T-helper 17 cell (primary cell): ENCODE results near the gene CDCP2. TPM values are rescaled to one million over a fixed set of nuclear protein-coding genes. Genes with fewer than 3 reads are reported as not detected.
"Not testable (repeated sequence)": the region's sequence is repeated elsewhere in the genome, so short reads cannot be mapped to it uniquely, and the experiment has no call there.

Experiments
- ATAC-seq: fragments of 150-1000 bp; cut with Tn5 transposase; 2 replicates; pipeline ENCODE4 v1.10.0; 2021; ENCODE audit warnings: mild to moderate bottlenecking, moderate library complexity
- DNase-seq, 3 donors: peaks; one replicate each; pipeline versions ENCODE4 v3.0.0 to v3.0.0-alpha.2; 2020 to 2021
- H3K9me3 ChIP-seq: one replicate; pipeline ENCODE4 v1.7.0; 2013; ENCODE audit warnings: low read length, mild to moderate bottlenecking; ENCODE audit not compliant: control insufficient read depth, poor library complexity, severe bottlenecking
- H3K27ac Mint-ChIP-seq: one replicate; pipeline ENCODE4 v1.8.0; 2022; ENCODE audit warnings: mild to moderate bottlenecking, moderate library complexity, mixed read lengths
- H3K27me3 Mint-ChIP-seq: one replicate; pipeline ENCODE4 v1.8.0; 2022; ENCODE audit warnings: mixed read lengths
- H3K36me3 Mint-ChIP-seq: one replicate; pipeline ENCODE4 v1.8.0; 2022; ENCODE audit warnings: low read depth, mixed read lengths
- H3K4me1 Mint-ChIP-seq: one replicate; pipeline ENCODE4 v1.8.0; 2022; ENCODE audit warnings: mild to moderate bottlenecking, mixed read lengths
- H3K4me3 Mint-ChIP-seq: one replicate; pipeline ENCODE4 v1.8.0; 2022; ENCODE audit warnings: mild to moderate bottlenecking, moderate library complexity, mixed read lengths
- total RNA-seq, 4 donors: library from RNA in 2 of 4; stranded (reverse) in 2 of 4; gene quantifications; one replicate each; pipeline ENCODE4 v1.2.3 and lab custom pipeline; 2022 to 2026

Gene CDCP2
- total RNA-seq, 2 donors from 2014 or later, result not detected

DNA sequence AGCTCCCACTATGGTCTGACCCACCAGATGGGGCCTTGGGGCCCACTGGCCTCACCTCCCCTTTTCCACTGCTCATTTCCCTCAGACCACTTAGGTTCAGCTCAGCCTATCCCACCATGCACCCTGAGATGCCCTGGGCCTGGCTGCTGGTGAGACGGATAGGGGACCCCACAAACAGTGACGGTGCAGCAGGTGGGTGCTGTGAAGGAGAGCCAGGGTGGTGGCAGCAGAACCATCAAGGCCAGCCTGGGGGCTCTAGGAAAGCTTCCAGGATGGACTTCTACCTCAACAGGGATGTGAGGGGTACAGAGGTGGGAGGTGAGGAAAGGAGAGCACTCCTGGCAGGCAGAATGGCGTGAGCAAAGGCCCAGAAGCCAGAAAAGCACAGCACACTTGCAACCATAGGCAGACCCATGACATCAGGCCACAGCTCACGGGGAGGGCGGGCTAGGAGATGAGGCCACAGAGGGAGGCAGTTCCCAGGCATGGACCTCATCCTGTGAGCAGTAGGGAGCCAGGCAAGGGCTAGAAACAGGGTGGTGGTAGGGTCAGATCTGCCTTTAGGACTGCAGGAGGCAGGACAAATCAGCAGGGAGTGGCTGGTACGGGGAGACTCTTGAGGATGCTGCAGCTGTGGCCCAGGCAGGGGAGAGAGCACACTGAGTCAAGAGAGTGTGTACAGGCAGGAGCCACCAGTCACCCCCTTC, 24.0 kb upstream of the CDCP2 start:
- no peak for DNase-seq
- Mint-ChIP-seq H3K36me3 (no peaks in the 10 kb centered on the region), H3K27me3 (no peaks in the 10 kb centered on the region), H3K4me3 (no peak overlapping the region), H3K27ac (no peak overlapping the region), H3K4me1 (peaks cover 4% of the 10 kb centered on the region)
- no peak for ATAC-seq
- no peaks in the 10 kb centered on the region for H3K9me3 ChIP-seq

DNA sequence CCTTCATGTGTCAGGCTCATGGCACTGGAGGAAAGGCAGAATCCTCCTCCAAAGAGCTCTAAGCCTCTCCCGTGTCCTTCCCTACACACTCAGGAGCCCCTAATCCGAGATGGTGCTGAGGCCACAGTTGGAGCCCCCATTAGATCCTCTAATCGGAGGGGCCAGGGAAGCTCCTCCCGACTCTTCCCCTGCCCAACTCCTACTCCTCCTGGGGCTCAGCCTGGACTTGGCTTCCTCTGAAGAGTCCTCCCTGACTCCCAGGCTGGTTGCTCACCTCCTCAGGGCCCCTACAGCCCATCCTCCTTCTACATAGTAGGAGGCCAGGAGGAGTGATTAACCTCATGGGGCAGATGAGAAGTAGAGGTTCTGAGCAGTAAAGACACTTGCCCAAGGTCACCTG, 21.3 kb upstream of the CDCP2 start:
- no peak overlapping the region for H3K4me3 Mint-ChIP-seq
- H3K36me3 Mint-ChIP-seq, result no peaks in the 10 kb centered on the region
- H3K27me3 Mint-ChIP-seq, result no peaks in the 10 kb centered on the region
- no peaks in the 10 kb centered on the region for H3K9me3 ChIP-seq
- H3K4me1 Mint-ChIP-seq, result peaks cover 9% of the 10 kb centered on the region
- no peak for DNase-seq
- H3K27ac Mint-ChIP-seq, result no peak overlapping the region
- no peak for ATAC-seq

DNA sequence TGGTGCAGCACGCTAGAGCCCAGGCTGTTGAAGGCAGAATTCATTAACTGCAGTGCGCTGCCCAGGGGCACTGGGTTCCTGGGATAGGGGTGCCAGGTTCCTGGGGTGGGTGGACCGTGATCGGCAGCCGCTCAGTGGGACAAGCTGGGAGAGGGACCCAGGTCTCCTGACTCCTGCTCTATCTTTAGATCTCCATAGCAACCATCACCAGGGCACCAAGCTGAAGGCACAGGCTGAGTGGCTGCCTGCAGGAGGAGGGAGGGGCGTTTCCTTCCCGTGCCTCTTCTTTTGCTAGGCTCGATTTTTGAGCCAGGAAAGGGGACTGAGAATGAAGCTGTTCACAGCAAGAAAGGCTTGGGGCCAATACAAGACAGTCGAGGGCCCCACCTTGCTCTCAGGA, 20.9 kb upstream of the CDCP2 start:
- H3K4me1 Mint-ChIP-seq, result peaks cover 9% of the 10 kb centered on the region
- H3K4me3 Mint-ChIP-seq, result no peak overlapping the region
- H3K9me3 ChIP-seq, result no peaks in the 10 kb centered on the region
- H3K27ac Mint-ChIP-seq, result no peak overlapping the region
- no peaks in the 10 kb centered on the region for H3K27me3 Mint-ChIP-seq
- ATAC-seq (no peak), DNase-seq (no peak)
- H3K36me3 Mint-ChIP-seq, result no peaks in the 10 kb centered on the region

DNA sequence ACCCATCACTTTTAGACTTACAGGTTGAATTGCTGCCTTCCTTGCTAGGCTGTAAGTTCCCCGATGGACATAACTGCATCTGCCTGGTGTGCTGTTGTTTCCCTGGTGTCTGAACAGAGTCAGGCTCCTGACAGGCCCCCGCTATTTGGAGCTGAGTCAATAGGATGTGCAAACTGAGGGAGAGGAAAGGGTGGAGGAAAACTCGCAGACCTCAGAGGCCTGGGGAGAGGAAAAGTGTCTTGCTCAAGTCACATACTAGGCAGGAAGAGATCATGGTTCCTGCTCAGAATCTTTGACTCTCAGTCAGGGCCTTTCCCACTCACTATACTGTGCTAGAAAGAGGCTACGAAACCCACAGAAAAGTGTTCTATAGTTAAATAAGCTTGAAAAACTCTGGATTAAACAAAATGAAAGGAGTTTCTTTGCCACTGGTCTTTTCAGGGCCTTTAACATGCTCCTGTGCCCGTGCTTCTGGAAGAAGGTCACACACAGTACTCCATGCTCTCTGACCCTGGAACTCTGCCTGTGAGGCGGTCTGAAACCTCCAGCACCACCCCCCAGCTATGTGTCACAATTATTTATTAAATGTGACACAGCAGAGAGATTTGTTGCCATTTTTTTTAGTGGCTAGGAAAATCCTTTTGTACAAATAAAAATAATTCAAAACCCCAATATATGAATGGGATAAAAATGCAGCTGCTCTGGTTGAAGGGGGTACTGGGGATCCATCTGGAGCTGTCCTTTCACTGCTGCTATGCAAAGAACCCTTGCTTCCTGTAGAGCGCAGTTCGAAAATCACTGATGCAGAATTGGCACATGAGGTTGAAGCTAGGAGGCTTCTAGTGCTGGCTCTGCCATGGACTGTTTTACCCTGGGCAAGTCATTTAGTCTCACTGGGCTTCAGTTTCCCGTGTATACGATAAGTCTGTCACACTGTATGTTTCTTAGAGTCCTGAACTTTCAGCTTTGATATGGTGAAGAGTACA, 20.1 kb upstream of the CDCP2 start:
- DNase-seq (no peak), ATAC-seq (no peak)
- Mint-ChIP-seq H3K36me3 (no peaks in the 10 kb centered on the region), H3K4me3 (no peak overlapping the region), H3K27ac (no peak overlapping the region), H3K27me3 (no peaks in the 10 kb centered on the region), H3K4me1 (peaks cover 9% of the 10 kb centered on the region)
- H3K9me3 ChIP-seq, result no peaks in the 10 kb centered on the region

DNA sequence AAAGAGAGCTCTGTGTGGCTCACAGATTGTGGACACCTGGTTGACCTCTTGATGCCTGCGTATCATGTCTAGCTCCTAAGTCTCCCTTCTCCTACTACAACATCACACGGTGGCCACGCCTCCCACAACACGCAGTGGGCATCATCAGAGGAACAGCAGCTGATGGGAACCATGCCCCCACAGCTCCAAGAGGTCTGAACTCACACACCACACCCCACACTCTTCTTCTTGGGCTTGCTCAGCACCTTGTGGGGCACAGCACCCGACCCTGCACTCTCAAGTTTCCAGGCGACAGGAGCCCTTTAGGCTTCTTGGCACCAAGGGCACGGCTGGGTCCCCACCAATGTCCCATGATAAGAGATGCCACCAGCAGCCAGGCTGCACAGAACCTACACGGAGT, 18.8 kb upstream of the CDCP2 start:
- Mint-ChIP-seq H3K4me3 (no peak overlapping the region), H3K27ac (no peak overlapping the region)

DNA sequence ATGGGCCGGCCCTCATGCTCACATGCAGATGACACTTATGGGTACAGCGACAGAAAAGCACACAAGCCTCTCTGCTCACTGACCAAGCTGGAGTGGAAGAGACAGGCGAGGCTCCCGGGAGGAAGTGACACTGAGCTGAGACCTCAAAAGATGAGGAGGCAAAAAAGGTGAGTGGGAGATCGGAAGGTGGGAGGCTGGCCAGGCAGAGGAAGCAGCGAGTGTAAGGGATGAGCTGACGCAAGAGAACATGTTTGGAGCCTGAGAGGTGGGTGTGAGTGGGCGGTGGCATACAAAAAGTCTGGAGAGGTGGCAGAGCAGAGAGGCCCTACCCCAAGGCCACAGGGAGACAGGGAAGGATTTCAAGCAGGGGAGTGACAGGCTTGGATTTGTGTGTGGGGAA, 18.2 kb upstream of the CDCP2 start:
- ATAC-seq, result no peak
- peak overlapping the region; percentile 49 for H3K27ac Mint-ChIP-seq
- H3K4me3 Mint-ChIP-seq, result peak overlapping the region; percentile 33

More for the DNA sequence above, 18.8 kb upstream of the CDCP2 start:
- Mint-ChIP-seq H3K27me3 (no peaks in the 10 kb centered on the region), H3K36me3 (no peaks in the 10 kb centered on the region), H3K4me1 (peaks cover 9% of the 10 kb centered on the region)
- no peaks in the 10 kb centered on the region for H3K9me3 ChIP-seq
- DNase-seq (no peak), ATAC-seq (no peak)

DNA sequence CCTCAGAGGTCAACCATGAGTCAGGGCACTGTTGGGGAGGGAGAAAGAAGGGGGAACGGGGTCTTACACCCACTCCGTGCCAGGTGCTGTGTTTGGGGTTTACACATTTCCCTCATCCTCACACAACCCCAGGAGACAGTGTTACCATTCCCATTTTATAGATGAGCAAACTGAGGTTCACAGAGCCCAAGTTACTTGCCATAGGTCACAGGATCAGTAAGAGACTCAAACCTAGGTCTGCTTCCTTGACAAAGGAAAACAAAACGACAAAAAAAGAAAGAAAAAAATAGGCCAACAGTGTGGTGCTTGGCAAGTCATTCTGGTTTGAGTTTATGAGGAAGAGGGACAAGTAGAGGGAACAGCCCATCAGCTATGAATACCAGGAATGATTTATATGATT, 16.3 kb upstream of the CDCP2 start:
- H3K9me3 ChIP-seq, result no peaks in the 10 kb centered on the region
- Mint-ChIP-seq H3K36me3 (no peaks in the 10 kb centered on the region), H3K27me3 (no peaks in the 10 kb centered on the region), H3K27ac (no peak overlapping the region), H3K4me3 (no peak overlapping the region), H3K4me1 (peaks cover 9% of the 10 kb centered on the region)
- ATAC-seq (no peak), DNase-seq (no peak)

More for the DNA sequence above, 18.2 kb upstream of the CDCP2 start:
- no peaks in the 10 kb centered on the region for H3K27me3 Mint-ChIP-seq
- H3K36me3 Mint-ChIP-seq, result no peaks in the 10 kb centered on the region
- DNase-seq, result no peak
- H3K4me1 Mint-ChIP-seq, result peaks cover 9% of the 10 kb centered on the region
- no peaks in the 10 kb centered on the region for H3K9me3 ChIP-seq

DNA sequence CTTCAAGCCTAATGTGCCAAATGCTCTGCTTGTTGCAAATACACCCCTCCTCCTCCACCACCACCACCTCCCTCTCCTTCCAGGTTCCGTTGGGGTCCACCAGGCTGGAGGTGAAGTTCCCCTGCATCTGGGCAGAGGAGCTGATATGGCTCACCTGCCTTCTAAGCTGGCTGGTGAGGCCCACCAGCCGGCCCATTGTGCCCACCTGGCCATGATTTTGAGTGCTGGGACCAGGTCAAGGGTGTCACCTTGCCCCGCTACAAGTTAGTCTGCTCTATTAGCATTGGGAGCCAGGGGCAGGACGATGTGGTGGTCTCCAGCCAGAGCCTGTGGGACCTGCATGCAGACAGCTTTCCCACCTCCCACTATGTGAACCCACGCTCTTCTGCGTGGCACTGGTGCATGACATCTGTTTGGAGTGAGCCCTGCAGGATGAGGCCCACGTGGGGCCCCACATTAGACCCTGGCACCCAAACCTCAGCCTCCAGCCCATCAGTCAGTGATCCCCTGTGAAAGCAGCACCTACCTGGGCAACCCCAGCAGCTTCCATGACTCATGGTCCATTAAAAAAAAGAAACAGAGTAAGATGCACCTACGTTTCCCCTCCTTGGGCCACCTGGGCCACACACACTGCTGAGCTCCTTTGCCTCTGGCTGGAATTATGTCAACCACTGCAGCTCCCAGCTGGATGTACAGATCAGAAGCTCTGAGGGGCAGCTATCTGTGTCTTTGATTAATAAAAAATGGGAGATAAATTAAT, 15.6 kb upstream of the CDCP2 start:
- H3K9me3 ChIP-seq, result no peaks in the 10 kb centered on the region
- Mint-ChIP-seq H3K27me3 (no peaks in the 10 kb centered on the region), H3K4me1 (peaks cover 9% of the 10 kb centered on the region), H3K36me3 (no peaks in the 10 kb centered on the region), H3K4me3 (no peak overlapping the region), H3K27ac (no peak overlapping the region)
- DNase-seq (no peak), ATAC-seq (no peak)

DNA sequence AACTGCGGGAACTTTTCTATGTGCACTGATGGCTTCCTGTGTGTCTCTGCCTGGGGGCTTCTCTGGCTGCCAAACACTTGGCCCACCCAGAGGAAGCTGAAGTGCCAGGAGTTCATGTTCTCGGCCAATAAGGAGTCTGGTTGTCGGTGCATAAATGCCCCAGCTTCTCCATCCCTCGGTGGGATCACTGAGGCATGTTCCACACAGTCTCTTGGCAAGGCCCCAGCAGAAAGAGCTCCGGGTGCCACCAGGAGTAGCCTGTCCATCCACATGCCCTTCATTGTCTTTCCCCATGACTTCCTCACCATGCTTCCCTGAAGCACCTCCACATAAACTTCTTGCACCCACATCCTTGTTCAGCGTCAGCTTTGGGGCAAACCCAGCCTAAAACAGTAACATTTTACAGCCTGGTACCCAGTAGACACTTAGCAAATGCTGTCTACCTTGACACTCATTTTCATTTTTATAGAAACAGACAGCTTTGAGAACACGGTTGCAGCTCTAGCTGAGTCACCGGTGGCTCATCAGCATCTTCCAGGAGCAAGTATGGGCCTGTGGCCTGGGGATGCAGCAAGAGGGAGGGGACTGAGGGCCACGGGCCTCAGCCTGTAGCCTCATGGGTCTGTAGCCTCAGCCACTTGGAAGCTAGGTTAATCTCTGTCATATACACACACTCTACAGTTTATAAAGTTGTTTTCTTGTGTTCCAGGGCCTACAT, 14.8 kb upstream of the CDCP2 start:
- Mint-ChIP-seq H3K36me3 (no peaks in the 10 kb centered on the region), H3K27me3 (no peaks in the 10 kb centered on the region), H3K4me3 (no peak overlapping the region), H3K27ac (no peak overlapping the region), H3K4me1 (peaks cover 8% of the 10 kb centered on the region)
- H3K9me3 ChIP-seq, result no peaks in the 10 kb centered on the region
- DNase-seq (no peak), ATAC-seq (no peak)

DNA sequence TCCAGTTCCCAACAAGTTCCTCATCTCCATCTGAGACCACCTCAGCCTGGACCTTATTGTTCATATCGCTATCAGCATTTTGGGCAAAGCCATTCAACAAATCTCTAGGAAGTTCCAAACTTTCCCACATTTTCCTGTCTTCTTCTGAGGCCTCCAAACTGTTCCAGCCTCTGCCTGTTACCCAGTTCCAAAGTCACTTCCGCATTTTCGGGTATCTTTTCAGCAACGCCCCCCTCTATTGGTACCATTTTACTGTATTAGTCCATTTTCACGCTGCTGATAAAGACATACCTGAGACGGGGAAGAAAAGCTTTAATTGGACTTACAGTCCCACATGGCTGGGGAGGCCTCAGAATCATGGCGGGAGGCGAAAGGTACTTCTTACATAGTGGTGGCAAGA, 13.6 kb upstream of the CDCP2 start:
- H3K4me1 Mint-ChIP-seq, H3K4me3 Mint-ChIP-seq, H3K27me3 Mint-ChIP-seq, DNase-seq, H3K27ac Mint-ChIP-seq, H3K9me3 ChIP-seq, ATAC-seq, H3K36me3 Mint-ChIP-seq: not testable (repeated sequence)

DNA sequence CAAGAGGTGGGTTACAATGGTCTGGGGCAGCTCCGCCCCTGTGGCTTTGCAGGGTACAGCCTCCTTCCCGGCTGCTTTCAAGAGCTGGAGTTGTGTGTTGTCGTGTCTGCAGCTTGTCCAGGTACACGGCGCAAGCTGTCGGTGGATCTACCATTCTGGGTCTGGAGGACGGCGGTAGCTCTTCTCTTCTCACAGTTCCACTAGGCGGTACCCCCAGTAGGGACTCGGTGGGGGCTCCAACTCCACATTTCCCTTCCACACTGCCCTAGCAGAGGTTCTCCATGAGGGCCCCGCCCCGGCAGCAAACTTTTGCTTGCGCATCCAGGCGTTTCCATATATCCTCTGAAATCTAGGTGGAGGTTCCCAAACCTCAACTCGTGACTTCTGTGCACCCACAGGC, 12.3 kb upstream of the CDCP2 start:
- H3K27me3 Mint-ChIP-seq, result no peaks in the 10 kb centered on the region
- DNase-seq (no peak), ATAC-seq (no peak)
- no peak overlapping the region for H3K4me3 Mint-ChIP-seq
- no peaks in the 10 kb centered on the region for H3K9me3 ChIP-seq
- no peak overlapping the region for H3K27ac Mint-ChIP-seq
- H3K36me3 Mint-ChIP-seq, result no peaks in the 10 kb centered on the region
- H3K4me1 Mint-ChIP-seq, result no peaks in the 10 kb centered on the region

DNA sequence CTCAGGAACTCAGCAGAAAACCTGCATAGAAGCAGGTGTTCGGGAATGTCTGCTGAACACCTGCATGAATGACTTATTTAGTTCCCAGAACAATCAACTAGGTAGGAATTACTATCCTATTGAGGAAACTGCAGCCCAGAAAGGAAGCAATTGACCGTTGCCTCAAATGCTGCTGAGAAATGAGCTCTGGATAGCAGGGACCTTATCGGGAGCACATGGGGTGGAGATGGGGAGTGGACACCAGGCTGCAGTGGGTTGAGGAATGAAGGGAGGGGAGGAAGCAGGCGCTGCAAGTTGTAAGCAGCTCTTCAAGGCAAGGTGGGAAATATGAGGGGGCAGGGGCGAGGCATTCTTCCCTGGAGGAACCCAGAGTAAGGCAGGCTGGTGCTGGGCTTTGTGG, 10.8 kb upstream of the CDCP2 start:
- no peaks in the 10 kb centered on the region for H3K36me3 Mint-ChIP-seq
- ATAC-seq (no peak), DNase-seq (no peak)
- H3K4me3 Mint-ChIP-seq, result no peak overlapping the region
- H3K9me3 ChIP-seq, result no peaks in the 10 kb centered on the region
- H3K4me1 Mint-ChIP-seq, result no peaks in the 10 kb centered on the region
- H3K27me3 Mint-ChIP-seq, result no peaks in the 10 kb centered on the region
- H3K27ac Mint-ChIP-seq, result no peak overlapping the region

DNA sequence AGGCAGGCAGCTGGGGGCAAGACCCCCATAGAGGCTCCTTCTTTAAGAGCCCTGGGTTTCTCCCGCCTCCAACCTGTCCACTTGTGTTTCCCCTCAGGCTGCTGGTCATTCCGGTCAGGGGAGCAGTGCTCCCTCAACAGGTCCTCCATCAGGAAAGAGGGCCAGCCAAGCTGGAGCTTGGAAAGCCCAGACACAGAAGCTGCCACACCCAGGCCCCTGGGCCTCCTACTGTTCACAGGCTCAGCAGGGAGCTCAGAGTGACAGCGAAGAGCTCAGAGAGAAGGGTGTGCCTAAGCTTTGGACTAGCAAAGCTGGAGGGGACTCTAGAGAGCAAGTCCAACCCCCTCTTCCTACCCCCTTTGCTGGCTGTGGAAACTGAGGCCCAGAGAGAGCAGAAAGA, 10.3 kb upstream of the CDCP2 start:
- DNase-seq (no peak), ATAC-seq (no peak)
- H3K9me3 ChIP-seq, result no peaks in the 10 kb centered on the region
- no peaks in the 10 kb centered on the region for H3K36me3 Mint-ChIP-seq
- no peaks in the 10 kb centered on the region for H3K4me1 Mint-ChIP-seq
- no peaks in the 10 kb centered on the region for H3K27me3 Mint-ChIP-seq
- H3K27ac Mint-ChIP-seq, result no peak overlapping the region
- no peak overlapping the region for H3K4me3 Mint-ChIP-seq
